Neuronal stem cell (in vitro differentiated cells): Measurements from ENCODE around the gene SFXN5.

Experiments
- DNase-seq: peaks from one replicate; pipeline ENCODE4 v3.0.0-alpha.2; 2013; ENCODE audit warnings: low spot score
- H2AFZ ChIP-seq: one replicate; pipeline ENCODE4 v1.6.1; 2013; ENCODE audit warnings: mild to moderate bottlenecking, low read length, inconsistent platforms
- H2AK5ac ChIP-seq: 2 replicates; pipeline ENCODE4 v1.6.1; 2013; ENCODE audit warnings: low read depth, mild to moderate bottlenecking, inconsistent platforms, low read length, moderate library complexity, mixed read lengths
- H2BK120ac ChIP-seq: 2 replicates; pipeline ENCODE4 v1.6.1; 2013; ENCODE audit warnings: low read depth, mild to moderate bottlenecking, inconsistent platforms, low read length, moderate library complexity, mixed read lengths
- H2BK12ac ChIP-seq: one replicate; pipeline ENCODE4 v1.6.1; 2013; ENCODE audit warnings: low read length, inconsistent platforms
- H2BK15ac ChIP-seq: 2 replicates; pipeline ENCODE4 v1.6.1; 2013; ENCODE audit warnings: mild to moderate bottlenecking, low read length, inconsistent platforms, mixed read lengths
- H2BK5ac ChIP-seq: one replicate; pipeline ENCODE4 v1.6.1; 2013; ENCODE audit warnings: inconsistent platforms, mild to moderate bottlenecking, low read length, moderate library complexity
- H3K14ac ChIP-seq: one replicate; pipeline ENCODE4 v1.6.1; 2013; ENCODE audit warnings: low read length, inconsistent platforms
- H3K18ac ChIP-seq: 2 replicates; pipeline ENCODE4 v1.6.1; 2013; ENCODE audit warnings: low read length, inconsistent platforms
- H3K23ac ChIP-seq: 2 replicates; pipeline ENCODE4 v1.6.1; 2013; ENCODE audit warnings: low read depth, mild to moderate bottlenecking, mixed read lengths, low read length, inconsistent platforms; ENCODE audit not compliant: poor library complexity
- H3K27ac ChIP-seq: replicated peaks from 3 replicates; pipeline ENCODE4 v1.5.1; 2013; ENCODE audit warnings: low read length, inconsistent platforms
- H3K27me3 ChIP-seq, 3 experiments: 2 replicates each; pipeline ENCODE4 v1.6.1; 2013; ENCODE audit warnings: low read length in 3 of 3, mild to moderate bottlenecking in 2 of 3, inconsistent platforms in 1 of 3, low read depth in 1 of 3, mixed read lengths in 1 of 3, moderate library complexity in 1 of 3; ENCODE audit not compliant: control insufficient read depth in 3 of 3, insufficient read depth in 3 of 3
- H3K36me3 ChIP-seq, 2 donors: replicated peaks in 1 of 2; 2 replicates each; pipeline ENCODE4 v1.6.1; 2013; ENCODE audit warnings: low read length in 2 of 2; ENCODE audit not compliant: control insufficient read depth in 2 of 2, insufficient read depth in 2 of 2
- H3K4ac ChIP-seq: 2 replicates; pipeline ENCODE4 v1.6.1; 2013; ENCODE audit warnings: inconsistent platforms, mild to moderate bottlenecking, low read length, moderate library complexity
- H3K4me1 ChIP-seq, 2 donors: 1 replicate in 1 of 2; 2 replicates in 1 of 2; pipeline ENCODE4 v1.6.1; 2013; ENCODE audit warnings: low read length in 2 of 2, low read depth in 1 of 2; ENCODE audit not compliant: control insufficient read depth in 2 of 2, insufficient read depth in 1 of 2
- H3K4me2 ChIP-seq: one replicate; pipeline ENCODE4 v1.6.1; 2013; ENCODE audit warnings: mild to moderate bottlenecking, low read length, inconsistent platforms; ENCODE audit not compliant: insufficient read depth, poor library complexity, severe bottlenecking
- H3K4me3 ChIP-seq, 2 donors: 2 replicates each; pipeline ENCODE4 v1.5.1; 2013; ENCODE audit warnings: low read length in 2 of 2, mild to moderate bottlenecking in 2 of 2, inconsistent platforms in 1 of 2, moderate library complexity in 1 of 2
- H3K79me1 ChIP-seq: one replicate; pipeline ENCODE4 v1.6.1; 2013; ENCODE audit warnings: low read depth, mild to moderate bottlenecking, inconsistent platforms, low read length, moderate library complexity
- H3K9ac ChIP-seq: one replicate; pipeline ENCODE4 v1.6.1; 2013; ENCODE audit warnings: mild to moderate bottlenecking, low read depth, low read length, inconsistent platforms; ENCODE audit not compliant: poor library complexity
- H3K9me3 ChIP-seq, 2 donors: replicated peaks in 1 of 2; 2 replicates each; pipeline versions ENCODE3 to v1.6.1; 2013; ENCODE audit warnings: low read length in 2 of 2, mild to moderate bottlenecking in 2 of 2, inconsistent platforms in 1 of 2, low read depth in 1 of 2, mixed read lengths in 1 of 2, moderate library complexity in 1 of 2; ENCODE audit not compliant: control insufficient read depth in 2 of 2, insufficient read depth in 1 of 2
- H4K8ac ChIP-seq: one replicate; pipeline ENCODE4 v1.6.1; 2013; ENCODE audit warnings: low read depth, mild to moderate bottlenecking, inconsistent platforms, low read length, moderate library complexity
- H4K91ac ChIP-seq: one replicate; pipeline ENCODE4 v1.6.1; 2013; ENCODE audit warnings: low read length, low read depth, mild to moderate bottlenecking, inconsistent platforms; ENCODE audit not compliant: poor library complexity
- WGBS, 2 donors: extraction: QIAGEN DNeasy Blood & Tissue Kit; methylation state at CpG; one replicate each; pipeline ENCODE4 v1.1.7; 2013; ENCODE audit warnings: missing lambda C conversion rate in 2 of 2, mixed read lengths in 1 of 2; ENCODE audit not compliant: insufficient read length in 2 of 2, insufficient replicate concordance in 1 of 2; ENCODE audit errors: extremely low coverage in 2 of 2; 5-methylcytosine and 5-hydroxymethylcytosine counted together

SFXN5 gene

GRCh38 chr2:72998234-72998651 is 73.3 kb downstream of the SFXN5 start:
- H2AFZ ChIP-seq = no peak overlapping the region

GRCh38 chr2:72996117-72996502 is 75.4 kb downstream of the SFXN5 start:
- Histone ChIP-seq H2BK5ac (no peak overlapping the region), H3K36me3 (peaks cover 2 to 8% of the 10 kb centered on the region in 2 donors), H3K23ac (peak overlapping the region; percentile 82), H3K4me1 (peaks cover 0 to 22% of the 10 kb centered on the region in 2 donors), H3K4me2 (peak overlapping the region; percentile 35), H3K79me1 (peaks cover 3% of the 10 kb centered on the region), H2BK15ac (no peak overlapping the region), H2BK120ac (no peak overlapping the region), H2AFZ (no peak overlapping the region), H2BK12ac (no peak overlapping the region), H3K4me3 (no peak overlapping the region), H3K18ac (peak overlapping the region; percentile 86), H2AK5ac (peak overlapping the region; percentile 66), H3K27ac (peak overlapping the region; percentile 8), H3K9ac (no peak overlapping the region), H3K14ac (no peak overlapping the region), H3K9me3 (no peaks in the 10 kb centered on the region), H3K4ac (no peak overlapping the region), H3K27me3 (peaks cover 0 to 48% (median 2%) of the 10 kb centered on the region in 3 experiments), H4K91ac (no peak overlapping the region), H4K8ac (no peak overlapping the region)
- WGBS, 2 donors = no CpG with 5 or more reads among the region's 7 CpGs
- no peak for DNase-seq

More at GRCh38 chr2:72998234-72998651, 73.3 kb downstream of the SFXN5 start:
- Histone ChIP-seq H3K4me3 (peak overlapping the region in 1 of 2 donors; percentile 15), H3K18ac (peak overlapping the region; percentile 70), H4K91ac (no peak overlapping the region), H3K4me1 (peaks cover 0 to 21% of the 10 kb centered on the region in 2 donors), H3K36me3 (peaks cover 0 to 8% of the 10 kb centered on the region in 2 donors), H2BK15ac (peak overlapping the region; percentile 80), H2BK12ac (no peak overlapping the region), H3K27ac (no peak overlapping the region), H3K9me3 (no peaks in the 10 kb centered on the region), H3K14ac (no peak overlapping the region), H3K27me3 (peaks cover 0 to 34% (median 2%) of the 10 kb centered on the region in 3 experiments), H4K8ac (no peak overlapping the region), H2AK5ac (peak overlapping the region; percentile 50), H3K23ac (no peak overlapping the region), H3K4ac (peak overlapping the region; percentile 19), H2BK120ac (no peak overlapping the region), H2BK5ac (no peak overlapping the region), H3K79me1 (no peaks in the 10 kb centered on the region), H3K4me2 (no peak overlapping the region), H3K9ac (no peak overlapping the region)
- no CpG with 5 or more reads among the region's 12 CpGs for WGBS, 2 donors
- DNase-seq = no peak

GRCh38 chr2:72995430-72996116 is 75.9 kb downstream of the SFXN5 start:
- peaks cover 2 to 4% of the 10 kb centered on the region in 2 donors for H3K36me3 ChIP-seq
- H3K27ac ChIP-seq = peak overlapping the region; percentile 8
- peaks cover 3% of the 10 kb centered on the region for H3K79me1 ChIP-seq
- H3K4me2 ChIP-seq = peak overlapping the region; percentile 35
- peaks cover 0 to 52% (median 2%) of the 10 kb centered on the region in 3 experiments for H3K27me3 ChIP-seq
- no CpG with 5 or more reads among the region's 15 CpGs for WGBS, 2 donors
- peak overlapping the region; percentile 66 for H2AK5ac ChIP-seq
- peak overlapping the region; percentile 82 for H3K23ac ChIP-seq
- no peak overlapping the region for H2BK120ac ChIP-seq
- H3K4me3 ChIP-seq = no peak overlapping the region
- no peak overlapping the region for H2AFZ ChIP-seq
- H4K91ac ChIP-seq = no peak overlapping the region
- H3K9me3 ChIP-seq = no peaks in the 10 kb centered on the region
- DNase-seq = peak; percentile 79
- no peak overlapping the region for H3K9ac ChIP-seq
- no peak overlapping the region for H2BK12ac ChIP-seq
- H3K18ac ChIP-seq = peak overlapping the region; percentile 86
- no peak overlapping the region for H4K8ac ChIP-seq
- no peak overlapping the region for H3K4ac ChIP-seq
- H3K4me1 ChIP-seq = peaks cover 0 to 24% of the 10 kb centered on the region in 2 donors
- H2BK15ac ChIP-seq = no peak overlapping the region
- H2BK5ac ChIP-seq = no peak overlapping the region
- no peak overlapping the region for H3K14ac ChIP-seq

GRCh38 chr2:72994991-72995380 is 76.5 kb downstream of the SFXN5 start:
- H2AK5ac ChIP-seq = no peak overlapping the region
- H2BK5ac ChIP-seq = peak overlapping the region; percentile 93
- H2BK12ac ChIP-seq = no peak overlapping the region
- H3K9me3 ChIP-seq = no peaks in the 10 kb centered on the region
- no peak overlapping the region for H3K4me2 ChIP-seq
- no CpG with 5 or more reads among the region's 6 CpGs for whole genome bisulfite sequencing, 2 donors
- no peak overlapping the region for H2AFZ ChIP-seq
- peak overlapping the region; percentile 91 for H3K14ac ChIP-seq
- no peak overlapping the region for H3K27ac ChIP-seq
- DNase-seq = no peak
- no peak overlapping the region for H3K4me3 ChIP-seq
- H4K91ac ChIP-seq = no peak overlapping the region
- H3K9ac ChIP-seq = no peak overlapping the region
- H3K36me3 ChIP-seq = peaks cover 0 to 2% of the 10 kb centered on the region in 2 donors
- peak overlapping the region; percentile 92 for H3K18ac ChIP-seq
- peak overlapping the region; percentile 34 for H2BK120ac ChIP-seq
- H3K79me1 ChIP-seq = peaks cover 3% of the 10 kb centered on the region
- peaks cover 0 to 48% (median 2%) of the 10 kb centered on the region in 3 experiments for H3K27me3 ChIP-seq
- peaks cover 0 to 21% of the 10 kb centered on the region in 2 donors for H3K4me1 ChIP-seq
- H3K23ac ChIP-seq = peak overlapping the region; percentile 57
- H2BK15ac ChIP-seq = no peak overlapping the region
- no peak overlapping the region for H4K8ac ChIP-seq
- no peak overlapping the region for H3K4ac ChIP-seq
